ENCODE data around the gene CLTC. TPM values are rescaled to one million over a fixed set of nuclear protein-coding genes. Genes with fewer than 3 reads are reported as not detected.

Gene CLTC
- total and polyA plus RNA-seq, 2 of the 13 experiments (the other 11 are each of a cell fraction or from before 2014, with no cell fraction given) = 134 to 283 TPM

DNA sequence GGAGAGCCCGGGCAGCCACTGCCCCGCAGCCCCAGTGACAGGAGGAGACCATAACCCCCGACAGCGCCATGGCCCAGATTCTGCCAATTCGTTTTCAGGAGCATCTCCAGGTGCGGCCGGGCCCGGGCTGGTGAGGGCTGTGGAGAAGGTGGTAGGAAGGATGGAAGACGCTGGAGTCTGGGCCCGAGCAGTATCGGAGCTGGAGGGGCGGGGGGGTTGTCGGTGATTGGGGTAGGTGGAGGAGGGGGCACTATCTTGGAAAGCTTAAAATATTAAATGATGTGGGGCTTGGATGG is 317 bp downstream of the CLTC start:
- ATAC-seq (no peak), DNase-seq (ENCODE audit: low spot score) (no peak), FAIRE-seq (no peak)
- POLR2A ChIA-PET = interaction anchor here (0.9 to 4.7 kb wide), 22 partner anchors 9 to 980 kb away, joined by 3 to 49 read pairs (median 6); partner anchors contain the start of genes APPBP2, DHX40, GDPD1 and PPM1D
- H4K20me1 ChIP-seq (ENCODE audit: insufficient read depth, low read length) = peaks cover 42% of the 10 kb centered on the region
- peak overlapping the region; percentile 94 to 99 (median 94) for H3K4me3 ChIP-seq (replicated peaks in 1 of 3; ENCODE audit: insufficient read depth in 1 of 3, low read depth in 2 of 3, low read length in 3 of 3)
- H3K4me2 ChIP-seq (ENCODE audit: low read depth, low read length) = peak overlapping the region; percentile 86
- H3K4me1 ChIP-seq (ENCODE audit: insufficient read depth, low read length) = peaks cover 50% of the 10 kb centered on the region
- H3K9ac ChIP-seq (ENCODE audit: insufficient read depth, low read depth, low read length) = peak overlapping the region; percentile 98
- H3K9me3 ChIP-seq (ENCODE audit: low read length) = no peaks in the 10 kb centered on the region
- in situ Hi-C loops (cut with HindIII; ENCODE audit: extremely low pct_ligation_motif_present, low pct_unique_long_range_greater_than_20kb) (no loop called here), intact Hi-C loops (cut with micrococcal nuclease; ENCODE audit: unreplicated experiment) (no loop called here)
- H3K27me3 ChIP-seq (ENCODE audit: control insufficient read depth in 1 of 2, insufficient read depth in 2 of 2, low read length in 2 of 2) = no peaks in the 10 kb centered on the region; a peak in 2 of 5 replicates
- no peak overlapping the region for H2AFZ ChIP-seq (ENCODE audit: low read length)
- CTCF ChIA-PET (ENCODE audit: low intra/inter-chr PET ratio, low total read pairs) = no interaction called here
- BruUV-seq (replicated peaks) = no TSS peak
- H3K36me3 ChIP-seq (replicated peaks in 1 of 2; ENCODE audit: control insufficient read depth in 1 of 2, insufficient read depth in 2 of 2, low read length in 2 of 2) = no peaks in the 10 kb centered on the region; a peak in 1 of 5 replicates
- H3K27ac ChIP-seq (ENCODE audit: extremely low read length, insufficient read depth, low read length) = peak overlapping the region; percentile 97
- under 1% methylated on average over 13 of the region's 13 CpGs for WGBS (ENCODE audit: low lambda C conversion rate)
- peaks cover 68% of the 10 kb centered on the region for H3K79me2 ChIP-seq (ENCODE audit: insufficient read depth, low read length)
- TF ChIP-seq POLR2AphosphoS2 (IDR thresholded peaks at IDR 0.05; ENCODE audit: low read depth, low read length) (no peak), MED13 (CRISPR knock-in tag; IDR thresholded peaks at IDR 0.05) (0 out of 2 replicates have a peak, but pooled peaks have one; percentile 4), ZNF678 (CRISPR knock-in tag; IDR thresholded peaks at IDR 0.05) (0 out of 2 replicates have a peak, but pooled peaks have one; percentile 53), ZNF891 (CRISPR knock-in tag; IDR thresholded peaks at IDR 0.05) (no peak; the same call in 1 of the 2 replicates), ZNF615 (CRISPR knock-in tag; IDR thresholded peaks at IDR 0.05; ENCODE audit: borderline replicate concordance) (peak; percentile 34), ZSCAN22 (CRISPR knock-in tag; IDR thresholded peaks at IDR 0.05) (0 out of 2 replicates have a peak, but pooled peaks have one; percentile 18), RARG (CRISPR knock-in tag; IDR thresholded peaks at IDR 0.05; ENCODE audit: low read depth) (no peak), MTA1 (CRISPR knock-in tag; IDR thresholded peaks at IDR 0.05; ENCODE audit: borderline replicate concordance) (0 out of 2 replicates have a peak, but pooled peaks have one; percentile 3), ZNF670 (CRISPR knock-in tag; IDR thresholded peaks at IDR 0.05; ENCODE audit: borderline replicate concordance) (peak; percentile 50; the same call in 1 of the 2 replicates), ZSCAN20 (CRISPR knock-in tag; IDR thresholded peaks at IDR 0.05; ENCODE audit: borderline replicate concordance) (no peak), ZNF780A (CRISPR knock-in tag; IDR thresholded peaks at IDR 0.05) (no peak), ZNF776 (CRISPR knock-in tag; IDR thresholded peaks at IDR 0.05) (no peak), HOXA9 (CRISPR knock-in tag; IDR thresholded peaks at IDR 0.05; ENCODE audit: borderline replicate concordance) (0 out of 2 replicates have a peak, but pooled peaks have one; percentile 12), HCFC1 (IDR thresholded peaks at IDR 0.05; ENCODE audit: low read depth, low read length) (no peak)
- TF ChIP-seq, protein P1, sequence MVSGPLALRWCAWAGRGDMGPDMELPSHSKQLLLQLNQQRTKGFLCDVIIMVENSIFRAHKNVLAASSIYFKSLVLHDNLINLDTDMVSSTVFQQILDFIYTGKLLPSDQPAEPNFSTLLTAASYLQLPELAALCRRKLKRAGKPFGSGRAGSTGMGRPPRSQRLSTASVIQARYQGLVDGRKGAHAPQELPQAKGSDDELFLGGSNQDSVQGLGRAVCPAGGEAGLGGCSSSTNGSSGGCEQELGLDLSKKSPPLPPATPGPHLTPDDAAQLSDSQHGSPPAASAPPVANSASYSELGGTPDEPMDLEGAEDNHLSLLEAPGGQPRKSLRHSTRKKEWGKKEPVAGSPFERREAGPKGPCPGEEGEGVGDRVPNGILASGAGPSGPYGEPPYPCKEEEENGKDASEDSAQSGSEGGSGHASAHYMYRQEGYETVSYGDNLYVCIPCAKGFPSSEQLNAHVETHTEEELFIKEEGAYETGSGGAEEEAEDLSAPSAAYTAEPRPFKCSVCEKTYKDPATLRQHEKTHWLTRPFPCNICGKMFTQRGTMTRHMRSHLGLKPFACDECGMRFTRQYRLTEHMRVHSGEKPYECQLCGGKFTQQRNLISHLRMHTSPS (CRISPR knock-in tag; IDR thresholded peaks at IDR 0.05; ENCODE audit: low read depth) = no peak
- TF ChIP-seq, protein P2, sequence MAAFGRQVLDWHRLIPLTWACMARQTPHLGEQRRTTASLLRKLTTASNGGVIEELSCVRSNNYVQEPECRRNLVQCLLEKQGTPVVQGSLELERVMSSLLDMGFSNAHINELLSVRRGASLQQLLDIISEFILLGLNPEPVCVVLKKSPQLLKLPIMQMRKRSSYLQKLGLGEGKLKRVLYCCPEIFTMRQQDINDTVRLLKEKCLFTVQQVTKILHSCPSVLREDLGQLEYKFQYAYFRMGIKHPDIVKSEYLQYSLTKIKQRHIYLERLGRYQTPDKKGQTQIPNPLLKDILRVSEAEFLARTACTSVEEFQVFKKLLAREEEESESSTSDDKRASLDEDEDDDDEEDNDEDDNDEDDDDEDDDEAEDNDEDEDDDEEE (CRISPR knock-in tag; IDR thresholded peaks at IDR 0.05) = 0 out of 2 replicates have a peak, but pooled peaks have one; percentile 72
- TF ChIP-seq, protein P3, sequence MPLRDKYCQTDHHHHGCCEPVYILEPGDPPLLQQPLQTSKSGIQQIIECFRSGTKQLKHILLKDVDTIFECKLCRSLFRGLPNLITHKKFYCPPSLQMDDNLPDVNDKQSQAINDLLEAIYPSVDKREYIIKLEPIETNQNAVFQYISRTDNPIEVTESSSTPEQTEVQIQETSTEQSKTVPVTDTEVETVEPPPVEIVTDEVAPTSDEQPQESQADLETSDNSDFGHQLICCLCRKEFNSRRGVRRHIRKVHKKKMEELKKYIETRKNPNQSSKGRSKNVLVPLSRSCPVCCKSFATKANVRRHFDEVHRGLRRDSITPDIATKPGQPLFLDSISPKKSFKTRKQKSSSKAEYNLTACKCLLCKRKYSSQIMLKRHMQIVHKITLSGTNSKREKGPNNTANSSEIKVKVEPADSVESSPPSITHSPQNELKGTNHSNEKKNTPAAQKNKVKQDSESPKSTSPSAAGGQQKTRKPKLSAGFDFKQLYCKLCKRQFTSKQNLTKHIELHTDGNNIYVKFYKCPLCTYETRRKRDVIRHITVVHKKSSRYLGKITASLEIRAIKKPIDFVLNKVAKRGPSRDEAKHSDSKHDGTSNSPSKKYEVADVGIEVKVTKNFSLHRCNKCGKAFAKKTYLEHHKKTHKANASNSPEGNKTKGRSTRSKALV (CRISPR knock-in tag; IDR thresholded peaks at IDR 0.05) = no peak
- TF ChIP-seq, protein P4, sequence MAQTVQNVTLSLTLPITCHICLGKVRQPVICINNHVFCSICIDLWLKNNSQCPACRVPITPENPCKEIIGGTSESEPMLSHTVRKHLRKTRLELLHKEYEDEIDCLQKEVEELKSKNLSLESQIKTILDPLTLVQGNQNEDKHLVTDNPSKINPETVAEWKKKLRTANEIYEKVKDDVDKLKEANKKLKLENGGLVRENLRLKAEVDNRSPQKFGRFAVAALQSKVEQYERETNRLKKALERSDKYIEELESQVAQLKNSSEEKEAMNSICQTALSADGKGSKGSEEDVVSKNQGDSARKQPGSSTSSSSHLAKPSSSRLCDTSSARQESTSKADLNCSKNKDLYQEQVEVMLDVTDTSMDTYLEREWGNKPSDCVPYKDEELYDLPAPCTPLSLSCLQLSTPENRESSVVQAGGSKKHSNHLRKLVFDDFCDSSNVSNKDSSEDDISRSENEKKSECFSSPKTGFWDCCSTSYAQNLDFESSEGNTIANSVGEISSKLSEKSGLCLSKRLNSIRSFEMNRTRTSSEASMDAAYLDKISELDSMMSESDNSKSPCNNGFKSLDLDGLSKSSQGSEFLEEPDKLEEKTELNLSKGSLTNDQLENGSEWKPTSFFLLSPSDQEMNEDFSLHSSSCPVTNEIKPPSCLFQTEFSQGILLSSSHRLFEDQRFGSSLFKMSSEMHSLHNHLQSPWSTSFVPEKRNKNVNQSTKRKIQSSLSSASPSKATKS (CRISPR knock-in tag; IDR thresholded peaks at IDR 0.05) = peak; percentile 66; the same call in 1 of the 2 replicates
